Fibroblast of gingiva (primary cell): ENCODE results near the gene KEAP1.

Experiments
- DNase-seq: peaks from one replicate; pipeline ENCODE4 v3.0.0-alpha.2; 2011; ENCODE audit warnings: low read depth

Gene KEAP1

DNA sequence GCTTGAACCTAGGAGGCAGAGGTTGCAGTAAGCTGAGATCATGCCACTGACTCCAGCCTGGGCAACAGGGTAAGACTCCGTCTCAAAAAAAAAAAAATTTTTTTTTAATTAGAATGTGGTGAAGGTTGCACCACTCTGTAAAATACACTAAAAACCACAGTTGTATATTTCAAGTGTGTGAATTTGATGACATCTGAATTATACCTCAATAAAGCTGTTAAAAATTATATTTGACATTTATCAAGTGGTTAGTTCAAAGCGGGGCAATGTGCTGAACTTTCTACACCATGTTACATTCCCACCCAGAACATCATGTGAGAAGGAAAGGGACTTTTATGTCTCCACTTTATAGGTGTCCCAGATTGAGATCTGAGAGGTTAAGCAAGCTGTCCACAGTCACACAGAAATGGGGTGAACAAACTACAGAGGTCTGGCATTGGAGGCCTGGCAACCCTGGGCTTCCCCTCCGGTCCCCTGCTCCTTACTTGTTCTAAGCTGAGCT, 20.0 kb upstream of the KEAP1 start:
- no peak for DNase-seq

DNA sequence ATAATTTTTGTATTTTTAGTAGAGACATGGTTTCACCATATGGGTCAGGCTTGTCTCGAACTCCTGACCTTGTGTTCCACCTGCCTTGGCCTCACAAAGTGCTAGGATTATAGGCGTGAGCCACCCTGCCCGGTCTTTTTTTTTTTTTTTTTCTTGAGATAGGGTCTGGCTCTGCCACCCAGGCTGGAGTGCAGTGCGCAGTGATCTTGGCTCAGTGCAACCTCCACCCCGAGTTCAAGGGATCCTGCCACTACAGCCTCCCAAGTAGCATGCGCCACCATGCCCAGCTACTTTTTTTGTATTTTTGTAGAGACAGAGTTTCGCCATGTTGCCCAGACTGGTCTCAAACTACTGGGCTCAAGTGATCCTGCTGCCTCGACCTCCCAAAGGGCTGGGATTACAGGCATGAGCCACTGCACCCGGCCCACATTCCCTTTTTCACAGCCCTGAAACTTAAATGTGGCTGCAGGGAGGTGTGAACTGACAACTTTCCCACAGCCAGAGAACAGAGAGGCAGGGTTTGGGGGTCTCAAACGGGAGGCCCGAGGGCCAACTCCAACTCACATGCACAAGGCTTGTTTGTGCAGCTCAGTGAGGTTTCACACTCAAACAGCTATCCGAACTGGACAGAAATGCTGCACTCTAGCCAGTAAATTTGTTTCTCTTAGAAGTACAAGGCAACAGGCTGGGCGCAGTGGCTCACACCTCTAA, 18.5 kb upstream of the KEAP1 start:
- no peak for DNase-seq

- DNase-seq, result no peak
Measured at GRCh38 chr19:10520652-10521318, 17.6 kb upstream of the KEAP1 start.

GRCh38 chr19:10519421-10519820, 16.3 kb upstream of the KEAP1 start:
- no peak for DNase-seq

DNA sequence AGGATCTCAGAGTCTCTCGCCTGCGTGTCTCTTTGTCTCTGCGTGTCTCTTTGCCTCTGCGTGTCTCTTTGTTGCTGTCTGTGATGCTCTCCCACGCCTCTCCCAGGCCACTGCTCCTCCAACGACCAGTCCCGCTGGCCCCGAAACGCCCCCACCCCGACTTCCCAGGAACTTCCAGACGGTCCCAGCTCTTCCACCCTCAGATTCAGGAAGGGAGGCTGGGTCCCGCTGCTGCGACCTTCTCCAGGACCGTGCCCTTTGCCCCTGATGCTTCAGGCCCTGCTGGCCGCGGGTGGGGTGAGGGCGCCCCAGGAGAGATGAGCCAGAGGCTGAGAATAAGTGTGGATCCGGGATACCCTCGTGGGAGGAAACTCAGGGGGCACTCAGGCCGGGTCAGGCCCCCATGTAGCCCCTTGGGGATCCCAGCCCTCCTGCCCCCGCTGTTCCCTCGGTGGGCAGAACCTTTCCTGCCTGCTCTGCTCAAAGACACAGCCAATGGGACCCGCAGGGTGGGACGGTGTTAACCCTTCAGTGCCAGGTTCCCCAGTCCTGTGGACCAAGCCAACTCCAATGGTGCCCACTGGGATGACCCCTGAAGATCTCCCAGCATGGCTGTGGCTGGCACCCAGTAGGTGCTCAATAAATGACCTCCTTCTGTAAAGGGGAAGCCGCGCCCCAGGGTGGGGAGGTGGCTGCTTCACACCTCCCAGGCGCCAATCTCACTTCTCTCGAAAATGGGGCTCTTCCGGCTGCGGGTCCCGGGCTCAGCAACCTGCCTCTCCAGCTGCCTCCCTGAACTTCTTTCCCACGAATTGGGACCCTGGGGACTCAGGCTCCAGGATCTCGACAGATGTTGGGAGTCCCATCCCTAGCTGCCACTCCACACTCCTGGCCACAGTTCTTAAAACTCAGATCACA, 15.5 kb upstream of the KEAP1 start:
- DNase-seq, result no peak

DNA sequence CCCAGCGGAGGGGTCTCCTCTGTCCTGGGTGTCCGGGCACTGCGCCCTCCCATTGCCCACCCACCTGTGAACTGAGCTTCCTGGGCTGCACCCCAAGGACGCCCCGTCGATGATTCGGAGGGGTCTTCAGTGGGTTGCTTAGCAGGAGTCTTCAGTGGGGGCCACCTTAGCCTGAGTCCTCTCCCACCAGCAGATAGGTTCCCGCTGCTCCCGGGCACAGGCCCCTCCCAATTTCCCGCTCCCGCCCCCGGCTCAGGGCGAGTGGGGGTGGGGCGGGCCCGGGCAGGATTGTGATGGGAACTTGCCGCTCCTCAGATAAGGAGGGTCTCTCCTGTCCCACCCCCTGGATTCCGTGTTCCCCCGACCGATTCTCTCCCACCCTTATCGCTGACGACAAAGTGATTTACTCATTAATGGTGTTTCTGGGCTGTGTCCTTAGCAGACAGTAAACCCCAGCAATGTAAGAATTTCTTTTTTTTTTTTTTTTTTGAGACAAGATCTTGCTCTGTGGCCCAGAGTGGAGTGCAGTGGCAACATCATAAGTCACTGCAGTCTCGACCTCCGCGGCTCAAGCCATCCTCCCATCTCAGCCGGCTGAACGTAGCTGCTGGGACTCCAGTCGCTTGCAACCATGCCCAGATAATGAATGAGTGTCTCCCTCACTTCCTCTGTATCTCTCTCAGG, 14.7 kb upstream of the KEAP1 start:
- no peak for DNase-seq

DNA sequence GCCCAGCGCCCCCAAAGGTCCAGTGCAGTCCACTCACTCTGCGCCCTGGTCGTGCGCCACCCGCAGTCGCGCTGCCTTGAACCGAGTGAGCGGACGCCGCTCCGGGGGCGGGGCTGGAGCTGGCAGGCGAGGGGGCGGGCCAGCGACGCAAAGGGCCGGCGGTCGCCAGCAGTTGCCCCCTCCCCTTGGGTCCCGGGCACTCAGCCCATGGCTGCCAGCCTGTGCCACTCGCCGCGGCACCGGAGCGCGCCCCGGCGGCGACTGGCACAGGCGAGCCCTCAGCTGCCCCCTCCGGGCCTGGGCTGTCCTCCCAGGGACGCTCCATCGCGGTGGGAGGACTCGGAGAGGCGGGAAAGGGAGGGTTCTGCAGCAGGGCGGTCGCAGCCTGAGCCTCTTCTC, 14.2 kb upstream of the KEAP1 start, which contains the start of gene S1PR5:
Gene S1PR5 (minus strand): TSS at position 87 of the 399 bp plus-strand sequence. CDS start 2,436 bp downstream, outside the sequence.
- DNase-seq, result no peak

- no peak for DNase-seq
Measured at GRCh38 chr19:10516671-10517286, 13.6 kb upstream of the KEAP1 start.

GRCh38 chr19:10516064-10516385, 12.9 kb upstream of the KEAP1 start:
- no peak for DNase-seq

DNA sequence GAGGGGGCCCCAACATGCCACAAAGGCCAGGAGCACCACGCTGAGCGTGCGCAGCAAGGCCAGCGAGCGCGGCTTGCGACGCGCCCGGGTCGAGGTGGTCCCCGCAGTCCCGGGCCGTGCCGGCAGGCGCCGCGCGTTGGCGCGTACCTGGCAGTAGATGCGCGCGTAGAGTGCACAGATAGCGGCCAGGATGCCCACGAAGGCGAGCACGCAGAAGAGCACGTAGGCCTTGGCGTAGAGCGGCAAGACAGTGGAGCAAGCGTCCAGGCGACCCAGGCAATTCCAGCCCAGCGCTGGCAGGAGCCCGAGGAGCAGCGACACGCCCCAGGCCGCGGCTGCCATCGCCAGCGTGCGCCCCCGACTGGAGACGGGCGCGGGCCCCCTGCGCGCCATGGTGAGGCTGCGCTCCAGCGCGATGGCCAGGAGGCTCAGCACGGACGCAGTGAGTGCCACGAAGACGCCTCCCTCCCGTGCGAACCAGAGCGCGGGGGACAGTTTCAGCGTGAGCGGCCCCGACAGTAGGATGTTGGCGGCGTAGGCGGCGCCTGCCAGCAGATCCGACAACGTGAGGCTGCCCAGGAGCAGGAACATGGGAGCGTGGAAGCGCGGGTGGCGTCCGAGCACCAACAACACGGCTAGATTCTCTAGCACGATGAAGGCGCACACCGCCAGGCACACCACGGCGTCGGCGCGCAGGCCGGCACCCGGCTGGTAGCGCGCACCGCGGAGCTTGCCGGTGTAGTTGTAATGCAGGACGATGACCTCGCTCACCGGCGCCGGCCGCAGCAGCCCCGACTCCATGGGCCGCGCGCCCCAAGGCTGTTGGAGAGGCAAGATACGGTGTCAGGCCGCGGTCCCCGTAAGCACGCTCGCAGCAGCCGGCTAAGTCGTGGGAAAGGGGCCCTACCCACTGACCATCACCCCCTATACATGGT, 11.3 kb upstream of the KEAP1 start:
- no peak for DNase-seq

DNA sequence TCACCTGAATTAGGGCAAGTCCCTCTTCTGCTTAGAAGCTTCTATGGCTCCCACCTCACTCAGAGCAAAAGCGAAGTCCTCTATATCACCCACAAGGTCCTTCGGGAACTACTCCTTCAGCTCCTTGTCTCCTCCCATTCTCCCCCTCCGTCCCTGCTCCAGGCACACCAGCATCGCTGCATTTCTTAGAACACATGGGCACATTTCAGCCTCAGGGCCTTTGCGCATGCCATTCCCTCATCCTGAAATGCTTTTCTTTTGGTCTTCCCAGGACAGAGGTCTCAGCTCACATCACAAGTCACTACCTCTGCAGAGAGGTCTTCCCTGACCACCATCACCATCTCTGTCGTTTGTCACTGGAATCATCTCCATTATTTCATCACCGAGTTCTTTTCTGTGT, 10.1 kb upstream of the KEAP1 start:
- no peak for DNase-seq

- no peak for DNase-seq
Measured at GRCh38 chr19:10510301-10510802, 7.2 kb upstream of the KEAP1 start.

GRCh38 chr19:10508707-10509106, 5.6 kb upstream of the KEAP1 start:
- DNase-seq, result no peak

DNA sequence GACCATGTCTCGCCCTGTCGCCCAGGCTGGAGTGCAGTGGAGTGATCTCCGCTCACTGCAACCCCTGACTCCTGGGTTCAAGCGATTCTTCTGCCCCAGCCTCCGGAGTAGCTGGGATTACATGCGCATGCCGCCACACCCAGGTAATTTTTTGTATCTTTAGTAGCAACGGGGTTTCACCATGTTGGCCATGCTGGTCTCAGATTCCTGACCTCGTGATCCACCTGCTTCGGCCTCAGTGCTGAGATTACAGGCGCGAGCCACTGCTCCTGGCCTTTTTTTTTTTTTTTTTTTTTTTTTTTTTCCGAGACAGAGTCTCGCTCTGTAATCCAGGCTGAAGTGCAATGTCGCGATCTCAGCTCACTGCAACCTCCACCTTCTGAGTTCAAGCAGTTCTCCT, 4.9 kb upstream of the KEAP1 start:
- no peak for DNase-seq

- peak; percentile 45 for DNase-seq
Measured at GRCh38 chr19:10505583-10506229, 2.5 kb upstream of the KEAP1 start.

- DNase-seq, result peak; percentile 91
Measured at GRCh38 chr19:10502524-10503001, 593 bp downstream of the KEAP1 start.

DNA sequence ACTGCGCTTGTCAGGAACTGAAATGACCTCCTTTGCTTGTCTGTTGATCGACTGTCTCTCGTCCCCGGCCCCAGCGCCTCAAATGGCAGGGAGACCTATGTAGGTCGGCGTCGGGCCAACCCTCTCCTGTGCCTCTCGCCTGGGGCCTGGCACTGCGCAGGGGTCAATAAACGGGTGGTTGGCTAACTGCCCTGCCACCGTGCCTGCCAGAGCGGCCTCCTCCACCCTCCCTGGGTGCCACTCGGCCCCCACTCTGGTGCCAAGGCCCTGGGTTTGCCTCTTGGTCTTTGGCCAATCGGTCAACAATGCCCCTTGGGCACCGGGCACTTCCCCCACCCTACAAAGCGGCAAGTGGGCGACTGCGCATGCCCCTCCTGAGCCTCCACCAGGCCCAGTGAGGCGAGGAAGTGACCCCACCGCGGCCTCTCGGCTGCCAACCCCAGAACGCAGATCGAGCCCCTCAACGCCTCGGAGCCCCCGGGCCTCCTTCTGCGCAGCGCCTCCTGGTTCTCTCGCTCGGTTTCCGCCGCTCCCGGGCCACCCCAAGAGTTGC, 1.1 kb downstream of the KEAP1 start:
- peak; percentile 65 for DNase-seq

DNA sequence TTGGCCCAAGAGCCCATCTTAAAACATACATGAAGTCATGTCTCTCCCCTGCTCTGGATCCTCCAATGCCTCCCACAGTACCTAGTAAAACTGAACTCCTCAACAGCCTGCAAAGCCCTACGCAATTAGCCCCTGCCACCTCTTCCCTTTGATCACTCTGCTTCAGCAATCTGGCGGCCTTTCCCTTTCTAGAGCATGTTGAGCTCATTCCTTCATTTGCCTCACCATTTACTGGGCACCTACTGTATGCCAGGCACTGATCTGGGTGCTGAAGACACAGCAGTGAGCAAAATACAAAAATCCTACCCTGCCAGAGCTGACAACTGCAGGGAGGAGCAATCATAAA, 2.9 kb downstream of the KEAP1 start:
- DNase-seq, result no peak

DNA sequence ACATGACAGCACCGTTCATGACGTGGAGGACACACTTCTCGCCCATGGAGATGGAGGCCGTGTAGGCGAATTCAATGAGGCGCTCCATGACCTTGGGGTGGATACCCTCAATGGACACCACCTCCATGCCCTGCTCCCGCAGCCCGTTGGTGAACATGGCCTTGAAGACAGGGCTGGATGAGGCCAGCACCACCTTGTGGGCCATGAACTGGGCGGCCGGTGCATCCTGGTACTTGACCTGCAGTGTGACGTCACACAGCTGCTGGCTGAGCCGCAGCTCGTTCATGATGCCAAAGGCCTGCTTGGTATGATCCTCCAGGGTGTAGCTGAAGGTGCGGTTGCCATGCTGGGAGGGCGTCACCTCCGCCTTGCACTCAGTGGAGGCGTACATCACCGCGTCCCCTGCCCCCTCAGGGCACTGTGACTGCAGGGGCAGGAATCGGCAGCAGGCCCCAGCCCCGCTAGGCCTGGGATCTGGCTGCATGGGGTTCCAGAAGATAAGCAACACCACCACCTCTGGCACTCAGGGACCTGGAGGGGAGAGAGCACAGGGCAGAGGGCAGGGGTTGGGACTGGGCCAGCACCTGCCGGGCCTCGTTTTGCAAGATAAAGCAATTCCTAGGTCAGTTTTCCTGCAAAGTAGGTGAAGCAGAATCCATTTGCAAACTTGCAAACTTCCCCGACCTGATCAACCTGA, 3.5 kb downstream of the KEAP1 start:
- no peak for DNase-seq
